B cell (primary cell): ENCODE data around the gene GCDH.

Experiments used
- EZH2 ChIP-seq: IDR thresholded peaks from 2 replicates; pipeline ENCODE4 v1.6.1; 2012; ENCODE audit warnings: borderline replicate concordance, low read depth, mild to moderate bottlenecking, moderate library complexity, low read length; ENCODE audit not compliant: insufficient read depth, poor library complexity, severe bottlenecking
- TF ChIP-seq, protein P1 (sequence below): fragments of 200-600 bp; IDR thresholded peaks from one replicate; pipeline ENCODE4 v1.8.0; 2022; ENCODE audit warnings: antibody characterized with exemption, mild to moderate bottlenecking

DNA sequence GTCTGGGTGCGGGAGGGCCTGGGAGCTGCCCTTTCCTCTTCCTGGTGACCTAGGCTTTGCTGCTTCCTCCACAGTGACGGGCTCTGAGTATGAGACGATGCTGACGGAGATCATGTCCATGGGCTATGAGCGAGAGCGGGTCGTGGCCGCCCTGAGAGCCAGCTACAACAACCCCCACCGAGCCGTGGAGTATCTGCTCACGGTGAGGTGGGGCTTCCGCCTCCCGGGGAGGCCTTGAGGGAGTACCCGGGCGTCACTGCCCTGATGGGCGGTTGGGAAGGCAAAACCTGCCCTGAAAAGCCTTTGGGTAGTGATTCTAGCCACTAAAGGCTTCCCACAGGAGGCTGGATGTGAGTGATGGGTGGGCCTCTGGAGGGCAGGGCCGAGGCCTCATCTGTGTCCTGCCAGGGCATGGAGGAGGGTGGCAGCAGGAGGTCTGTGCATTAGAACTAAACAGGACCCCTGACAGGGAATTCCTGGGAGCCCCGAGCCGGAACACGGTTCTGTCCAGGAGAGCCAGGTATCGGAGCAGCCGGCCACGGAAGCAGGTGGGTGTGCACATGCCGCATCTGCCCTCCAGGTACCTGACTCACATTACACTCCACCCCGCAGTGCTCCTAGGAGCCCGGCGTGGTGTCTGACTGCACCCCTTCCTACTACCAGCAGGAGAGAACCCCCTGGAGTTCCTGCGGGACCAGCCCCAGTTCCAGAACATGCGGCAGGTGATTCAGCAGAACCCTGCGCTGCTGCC is 57.8 kb downstream of the GCDH start:
- TF ChIP-seq, protein P1, sequence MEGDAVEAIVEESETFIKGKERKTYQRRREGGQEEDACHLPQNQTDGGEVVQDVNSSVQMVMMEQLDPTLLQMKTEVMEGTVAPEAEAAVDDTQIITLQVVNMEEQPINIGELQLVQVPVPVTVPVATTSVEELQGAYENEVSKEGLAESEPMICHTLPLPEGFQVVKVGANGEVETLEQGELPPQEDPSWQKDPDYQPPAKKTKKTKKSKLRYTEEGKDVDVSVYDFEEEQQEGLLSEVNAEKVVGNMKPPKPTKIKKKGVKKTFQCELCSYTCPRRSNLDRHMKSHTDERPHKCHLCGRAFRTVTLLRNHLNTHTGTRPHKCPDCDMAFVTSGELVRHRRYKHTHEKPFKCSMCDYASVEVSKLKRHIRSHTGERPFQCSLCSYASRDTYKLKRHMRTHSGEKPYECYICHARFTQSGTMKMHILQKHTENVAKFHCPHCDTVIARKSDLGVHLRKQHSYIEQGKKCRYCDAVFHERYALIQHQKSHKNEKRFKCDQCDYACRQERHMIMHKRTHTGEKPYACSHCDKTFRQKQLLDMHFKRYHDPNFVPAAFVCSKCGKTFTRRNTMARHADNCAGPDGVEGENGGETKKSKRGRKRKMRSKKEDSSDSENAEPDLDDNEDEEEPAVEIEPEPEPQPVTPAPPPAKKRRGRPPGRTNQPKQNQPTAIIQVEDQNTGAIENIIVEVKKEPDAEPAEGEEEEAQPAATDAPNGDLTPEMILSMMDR: no peak
- TF ChIP-seq EZH2: no peak
